ENCODE data around the gene SLIT3.

Gene SLIT3

DNA sequence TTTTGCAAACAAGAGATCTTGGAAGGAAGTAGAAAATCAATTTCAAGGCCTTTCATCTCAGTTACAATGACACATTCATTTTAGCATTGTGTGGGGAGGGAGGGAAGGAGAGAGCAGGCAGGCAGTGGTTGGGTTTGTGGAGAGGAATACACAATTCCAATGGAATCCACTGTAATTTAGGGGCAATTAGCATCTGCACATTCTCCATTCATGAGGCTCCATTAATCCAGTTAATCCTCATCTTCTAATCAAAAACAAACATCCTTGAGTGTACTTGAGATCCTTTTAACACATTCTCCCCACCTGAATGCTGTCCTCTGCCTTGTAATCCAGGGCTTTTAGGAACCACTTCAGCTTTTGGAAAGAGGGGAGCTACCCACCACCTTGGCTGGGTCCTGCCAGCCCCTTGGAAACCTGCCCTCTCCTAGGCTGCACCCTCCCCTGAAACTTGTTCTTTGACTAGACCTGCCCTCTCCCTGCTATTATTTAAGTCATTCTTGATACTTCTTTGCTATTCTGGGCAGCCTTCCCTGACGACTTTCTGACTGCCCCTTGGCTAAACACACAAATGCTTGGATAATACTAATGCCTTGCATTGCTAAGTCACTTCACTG is 271.2 kb downstream of the SLIT3 start:
- Histone ChIP-seq H3K4me3 (ENCODE audit: low read length, poor library complexity, severe bottlenecking) (no peak overlapping the region), H3K9me2 (replicated peaks; ENCODE audit: low read depth, low read length) (no peaks in the 10 kb centered on the region), H3K79me2 (ENCODE audit: insufficient read depth, low read length) (no peaks in the 10 kb centered on the region), H3K9ac (ENCODE audit: low read depth, low read length, poor library complexity, severe bottlenecking) (no peak overlapping the region), H3K36me3 (ENCODE audit: insufficient read depth, low read length) (no peaks in the 10 kb centered on the region), H3K4me2 (ENCODE audit: low read depth, low read length, poor library complexity, severe bottlenecking) (no peak overlapping the region), H4K20me1 (ENCODE audit: insufficient read depth, low read length, poor library complexity, severe bottlenecking) (no peaks in the 10 kb centered on the region), H3K9me3 (ENCODE audit: insufficient read depth, low read depth, low read length) (no peaks in the 10 kb centered on the region), H2AFZ (ENCODE audit: low read length) (no peak overlapping the region), H3K27me3 (ENCODE audit: insufficient read depth, low read length, poor library complexity, severe bottlenecking) (no peaks in the 10 kb centered on the region), H3F3A (ENCODE audit: low read depth) (no peaks in the 10 kb centered on the region), H3K4me1 (ENCODE audit: insufficient read depth, low read length, poor library complexity, severe bottlenecking) (no peaks in the 10 kb centered on the region)
- TF ChIP-seq CTCF (conservative IDR thresholded peaks at IDR 0.05; ENCODE audit: low read length) (no peak), EZH2phosphoT487 (IDR thresholded peaks at IDR 0.05; ENCODE audit: borderline replicate concordance) (no peak)

DNA sequence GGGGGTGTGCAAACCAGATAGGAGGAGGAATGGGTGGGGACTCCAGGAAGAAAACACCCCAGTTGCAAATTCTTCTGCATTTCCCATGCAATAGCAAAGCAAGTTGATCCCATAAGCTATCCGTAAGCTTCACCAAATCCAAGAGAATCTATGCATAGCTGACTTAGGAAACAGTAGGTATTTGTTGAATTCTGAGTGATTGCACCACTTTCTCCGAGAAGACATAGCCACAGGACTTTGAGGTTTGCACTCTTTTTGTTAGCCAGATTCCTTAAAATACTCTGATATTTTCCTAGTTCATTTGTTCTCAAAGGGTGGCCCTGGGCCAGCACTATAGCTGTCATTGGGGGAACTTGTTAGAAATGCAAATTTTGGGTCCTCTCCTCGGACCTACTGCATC is 271.9 kb downstream of the SLIT3 start:
- Histone ChIP-seq H3K4me2 (ENCODE audit: low read depth, low read length, poor library complexity, severe bottlenecking) (no peak overlapping the region), H3K4me1 (ENCODE audit: insufficient read depth, low read length, poor library complexity, severe bottlenecking) (no peaks in the 10 kb centered on the region), H3K79me2 (ENCODE audit: insufficient read depth, low read length) (no peaks in the 10 kb centered on the region), H4K20me1 (ENCODE audit: insufficient read depth, low read length, poor library complexity, severe bottlenecking) (no peaks in the 10 kb centered on the region), H3K9ac (ENCODE audit: low read depth, low read length, poor library complexity, severe bottlenecking) (no peak overlapping the region), H3K9me3 (ENCODE audit: insufficient read depth, low read depth, low read length) (no peaks in the 10 kb centered on the region), H3K27me3 (ENCODE audit: insufficient read depth, low read length, poor library complexity, severe bottlenecking) (no peaks in the 10 kb centered on the region), H3K4me3 (ENCODE audit: low read length, poor library complexity, severe bottlenecking) (no peak overlapping the region), H3K9me2 (replicated peaks; ENCODE audit: low read depth, low read length) (no peaks in the 10 kb centered on the region), H3F3A (ENCODE audit: low read depth) (no peaks in the 10 kb centered on the region), H3K36me3 (ENCODE audit: insufficient read depth, low read length) (no peaks in the 10 kb centered on the region), H2AFZ (ENCODE audit: low read length) (no peak overlapping the region)
- no peak for TF ChIP-seq EZH2phosphoT487 (IDR thresholded peaks at IDR 0.05; ENCODE audit: borderline replicate concordance)
- no peak for TF ChIP-seq CTCF (conservative IDR thresholded peaks at IDR 0.05; ENCODE audit: low read length)

DNA sequence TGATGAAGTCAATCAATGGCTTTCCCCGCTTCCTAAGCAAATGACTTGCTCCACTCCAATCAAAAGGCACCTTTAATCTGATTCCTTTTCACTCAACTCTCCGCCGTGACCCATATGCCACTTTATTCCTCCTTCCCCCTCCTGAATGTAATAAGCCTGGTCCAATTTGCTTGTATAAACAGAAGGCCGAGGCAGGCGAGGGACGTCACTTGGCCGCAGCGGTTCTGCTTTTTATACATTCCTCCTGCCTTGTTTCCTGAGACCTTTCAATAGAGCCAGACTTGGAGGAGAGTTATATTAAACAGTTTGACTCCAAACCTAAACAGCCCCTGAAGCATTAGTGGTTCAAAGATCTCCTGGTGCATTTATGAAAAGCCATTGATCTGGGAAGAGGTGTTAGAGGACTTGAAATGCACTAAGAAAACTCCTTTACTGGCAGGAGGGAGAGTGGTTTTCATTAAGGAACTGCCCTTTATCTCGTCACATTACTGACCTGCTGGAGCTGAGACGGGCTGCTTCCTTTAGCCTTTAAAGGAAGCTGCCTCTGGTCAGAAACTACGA is 273.4 kb downstream of the SLIT3 start:
- H4K20me1 ChIP-seq (ENCODE audit: insufficient read depth, low read length, poor library complexity, severe bottlenecking) = no peaks in the 10 kb centered on the region
- no peaks in the 10 kb centered on the region for H3K4me1 ChIP-seq (ENCODE audit: insufficient read depth, low read length, poor library complexity, severe bottlenecking)
- no peaks in the 10 kb centered on the region for H3K36me3 ChIP-seq (ENCODE audit: insufficient read depth, low read length)
- no peaks in the 10 kb centered on the region for H3K79me2 ChIP-seq (ENCODE audit: insufficient read depth, low read length)
- no peak overlapping the region for H3K9ac ChIP-seq (ENCODE audit: low read depth, low read length, poor library complexity, severe bottlenecking)
- H2AFZ ChIP-seq (ENCODE audit: low read length) = no peak overlapping the region
- H3K9me3 ChIP-seq (ENCODE audit: insufficient read depth, low read depth, low read length) = no peaks in the 10 kb centered on the region
- no peak overlapping the region for H3K4me2 ChIP-seq (ENCODE audit: low read depth, low read length, poor library complexity, severe bottlenecking)
- H3K27me3 ChIP-seq (ENCODE audit: insufficient read depth, low read length, poor library complexity, severe bottlenecking) = no peaks in the 10 kb centered on the region
- no peaks in the 10 kb centered on the region for H3F3A ChIP-seq (ENCODE audit: low read depth)
- no peak overlapping the region for H3K4me3 ChIP-seq (ENCODE audit: low read length, poor library complexity, severe bottlenecking)
- H3K9me2 ChIP-seq (replicated peaks; ENCODE audit: low read depth, low read length) = no peaks in the 10 kb centered on the region
- TF ChIP-seq EZH2phosphoT487 (IDR thresholded peaks at IDR 0.05; ENCODE audit: borderline replicate concordance) = no peak
- no peak for TF ChIP-seq CTCF (conservative IDR thresholded peaks at IDR 0.05; ENCODE audit: low read length)

Data from Loucy (cell line).